GM12892 (cell line): Measurements from ENCODE around the gene SH2D5.

ENCODE experiments used
- POLR2A ChIP-seq: IDR thresholded peaks from 2 replicates; pipeline ENCODE4 v1.6.1; 2011; ENCODE audit warnings: low read depth, low read length, control low read depth
- POLR2AphosphoS5 ChIP-seq: IDR thresholded peaks from 2 replicates; pipeline ENCODE4 v1.6.1; 2011; ENCODE audit warnings: low read depth, low read length, control low read depth
- TAF1 ChIP-seq: IDR thresholded peaks from 2 replicates; pipeline ENCODE4 v1.6.1; 2011; ENCODE audit warnings: low read depth, mild to moderate bottlenecking, control low read depth, low read length, borderline replicate concordance

- TF ChIP-seq POLR2A (no peak), TAF1 (no peak), POLR2AphosphoS5 (no peak)
Observed at GRCh38 chr1:20709868-20710267, 22.6 kb downstream of the SH2D5 start.
